ENCODE measurements around the gene TACC2.
A peak's percentile ranks its signal among the peaks of the same experiment; 100 is the strongest.
"Not testable (repeated sequence)": the region's sequence is repeated elsewhere in the genome, so short reads cannot be mapped to it uniquely, and the experiment has no call there.

TACC2 gene

DNA sequence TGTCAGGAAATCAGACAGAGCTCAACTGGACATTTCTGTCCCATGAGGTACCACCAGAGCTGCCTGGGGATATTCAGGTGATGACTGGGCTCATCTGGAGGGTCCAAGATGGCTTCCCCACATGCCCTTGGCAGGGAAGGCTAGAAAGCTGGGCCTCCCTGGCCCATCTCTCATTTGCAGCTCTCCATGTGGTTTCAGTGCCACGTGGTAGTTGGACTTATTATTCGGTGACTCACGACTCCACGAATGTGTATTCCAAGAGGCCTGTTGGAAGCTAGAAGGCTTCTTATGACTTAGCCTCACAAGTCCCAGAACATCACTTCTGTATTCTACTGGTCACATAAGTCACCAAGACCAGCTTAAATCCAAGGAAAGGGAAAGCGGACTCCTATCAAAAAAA, 36.7 kb upstream of the TACC2 start:
- TF ChIP-seq, protein P1, sequence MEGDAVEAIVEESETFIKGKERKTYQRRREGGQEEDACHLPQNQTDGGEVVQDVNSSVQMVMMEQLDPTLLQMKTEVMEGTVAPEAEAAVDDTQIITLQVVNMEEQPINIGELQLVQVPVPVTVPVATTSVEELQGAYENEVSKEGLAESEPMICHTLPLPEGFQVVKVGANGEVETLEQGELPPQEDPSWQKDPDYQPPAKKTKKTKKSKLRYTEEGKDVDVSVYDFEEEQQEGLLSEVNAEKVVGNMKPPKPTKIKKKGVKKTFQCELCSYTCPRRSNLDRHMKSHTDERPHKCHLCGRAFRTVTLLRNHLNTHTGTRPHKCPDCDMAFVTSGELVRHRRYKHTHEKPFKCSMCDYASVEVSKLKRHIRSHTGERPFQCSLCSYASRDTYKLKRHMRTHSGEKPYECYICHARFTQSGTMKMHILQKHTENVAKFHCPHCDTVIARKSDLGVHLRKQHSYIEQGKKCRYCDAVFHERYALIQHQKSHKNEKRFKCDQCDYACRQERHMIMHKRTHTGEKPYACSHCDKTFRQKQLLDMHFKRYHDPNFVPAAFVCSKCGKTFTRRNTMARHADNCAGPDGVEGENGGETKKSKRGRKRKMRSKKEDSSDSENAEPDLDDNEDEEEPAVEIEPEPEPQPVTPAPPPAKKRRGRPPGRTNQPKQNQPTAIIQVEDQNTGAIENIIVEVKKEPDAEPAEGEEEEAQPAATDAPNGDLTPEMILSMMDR (IDR thresholded peaks at IDR 0.05; ENCODE audit: insufficient read depth, low read depth, low read length, missing control alignments): no peak
- no peak for DNase-seq (ENCODE audit: low read depth)
- no peak overlapping the region for H3K4me3 ChIP-seq (ENCODE audit: low read depth, low read length)

GRCh38 chr10:121956111-121957061, 32.6 kb upstream of the TACC2 start:
- TF ChIP-seq, protein P1 (IDR thresholded peaks at IDR 0.05; ENCODE audit: insufficient read depth, low read depth, low read length, missing control alignments): no peak
- H3K4me3 ChIP-seq (ENCODE audit: low read depth, low read length): no peak overlapping the region
- DNase-seq (ENCODE audit: low read depth): no peak

GRCh38 chr10:121959671-121960070, 29.3 kb upstream of the TACC2 start:
- TF ChIP-seq, protein P1 (IDR thresholded peaks at IDR 0.05; ENCODE audit: insufficient read depth, low read depth, low read length, missing control alignments): no peak
- no peak for DNase-seq (ENCODE audit: low read depth)
- H3K4me3 ChIP-seq (ENCODE audit: low read depth, low read length): no peak overlapping the region

DNA sequence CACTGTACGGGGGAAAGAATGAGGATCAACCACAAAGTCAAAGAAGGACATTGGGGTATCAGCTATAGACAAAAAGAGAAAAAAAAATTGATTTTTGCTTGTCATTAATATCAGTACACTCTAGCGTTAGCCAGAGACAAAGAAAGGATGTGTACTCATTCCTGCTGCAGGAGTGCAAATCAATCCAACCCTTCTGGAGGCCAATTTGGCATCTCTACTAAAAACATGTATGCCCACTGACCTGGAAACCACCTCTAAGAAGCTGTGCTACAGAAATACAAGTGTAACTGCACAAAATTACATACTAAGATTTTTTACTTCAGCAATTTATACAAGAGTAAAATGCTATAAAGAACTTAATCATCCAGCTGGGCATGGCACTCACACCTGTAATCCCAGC, 27.5 kb upstream of the TACC2 start:
- no peak overlapping the region for H3K4me3 ChIP-seq (ENCODE audit: low read depth, low read length)
- TF ChIP-seq, protein P1 (IDR thresholded peaks at IDR 0.05; ENCODE audit: insufficient read depth, low read depth, low read length, missing control alignments): no peak
- DNase-seq (ENCODE audit: low read depth): no peak

DNA sequence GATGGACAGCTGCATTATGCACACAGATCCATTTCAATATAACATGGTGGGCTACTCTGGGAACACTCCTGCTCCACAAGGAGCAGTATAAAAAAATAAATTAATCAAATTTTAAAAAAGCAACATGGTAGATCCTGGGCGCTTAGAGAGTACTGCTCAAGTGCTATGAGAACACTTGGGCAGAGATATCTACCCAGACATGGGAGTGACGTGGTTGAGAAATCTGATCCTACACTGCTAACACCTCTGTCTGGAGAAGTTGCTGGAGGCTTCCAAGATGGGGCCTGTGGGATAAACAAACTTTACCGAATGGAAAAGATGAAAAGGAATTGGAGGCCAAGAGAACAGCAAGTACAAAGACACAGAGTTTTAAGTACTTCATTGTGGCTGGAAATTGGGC, 23.0 kb upstream of the TACC2 start:
- DNase-seq (ENCODE audit: low read depth): no peak
- TF ChIP-seq, protein P1 (IDR thresholded peaks at IDR 0.05; ENCODE audit: insufficient read depth, low read depth, low read length, missing control alignments): no peak
- H3K4me3 ChIP-seq (ENCODE audit: low read depth, low read length): no peak overlapping the region

- H3K4me3 ChIP-seq (ENCODE audit: low read depth, low read length); DNase-seq (ENCODE audit: low read depth): not testable (repeated sequence)
These were observed 19.9 kb upstream of the TACC2 start for GRCh38 chr10:121969086-121969485.

GRCh38 chr10:121974019-121974534, 14.9 kb upstream of the TACC2 start:
- H3K4me3 ChIP-seq (ENCODE audit: low read depth, low read length): peak overlapping the region; percentile 83
- DNase-seq (ENCODE audit: low read depth): no peak
- TF ChIP-seq, protein P1 (IDR thresholded peaks at IDR 0.05; ENCODE audit: insufficient read depth, low read depth, low read length, missing control alignments): no peak

Data from GM12865 (cell line).